ENCODE results near the gene IQGAP2.

IQGAP2 gene

GRCh38 chr5:76487821-76488220, 84.7 kb downstream of the IQGAP2 start:
- H3K9me3 ChIP-seq (ENCODE audit: low read depth, low read length) = no peaks in the 10 kb centered on the region
- H3K36me3 ChIP-seq (ENCODE audit: insufficient read depth, low read length) = no peaks in the 10 kb centered on the region
- no peak for TF ChIP-seq POLR2AphosphoS5 (IDR thresholded peaks at IDR 0.05; ENCODE audit: borderline replicate concordance, low read depth, low read length)
- no peak for TF ChIP-seq FOXP2 (optimal IDR thresholded peaks at IDR 0.05; ENCODE audit: control extremely low read depth, extremely low read length, insufficient read depth)
- TF ChIP-seq EZH2 (IDR thresholded peaks at IDR 0.05) = no peak
- H3K27ac ChIP-seq = no peak overlapping the region
- no peak overlapping the region for H3K9ac ChIP-seq (ENCODE audit: insufficient read length)
- no peak overlapping the region for H3K4me3 ChIP-seq
- DNase-seq (ENCODE audit: low read depth, low spot score) = no peak

GRCh38 chr5:76488969-76489368, 85.9 kb downstream of the IQGAP2 start:
- no peak for DNase-seq (ENCODE audit: low read depth, low spot score)
- H3K9me3 ChIP-seq (ENCODE audit: low read depth, low read length) = no peaks in the 10 kb centered on the region
- TF ChIP-seq FOXP2 (optimal IDR thresholded peaks at IDR 0.05; ENCODE audit: control extremely low read depth, extremely low read length, insufficient read depth) (no peak), EZH2 (IDR thresholded peaks at IDR 0.05) (no peak), POLR2AphosphoS5 (IDR thresholded peaks at IDR 0.05; ENCODE audit: borderline replicate concordance, low read depth, low read length) (no peak)
- H3K27ac ChIP-seq = no peak overlapping the region
- H3K4me3 ChIP-seq = no peak overlapping the region
- no peaks in the 10 kb centered on the region for H3K36me3 ChIP-seq (ENCODE audit: insufficient read depth, low read length)
- no peak overlapping the region for H3K9ac ChIP-seq (ENCODE audit: insufficient read length)

- no peak for DNase-seq (ENCODE audit: low read depth, low spot score)
- no peaks in the 10 kb centered on the region for H3K36me3 ChIP-seq (ENCODE audit: insufficient read depth, low read length)
- TF ChIP-seq POLR2AphosphoS5 (IDR thresholded peaks at IDR 0.05; ENCODE audit: borderline replicate concordance, low read depth, low read length) = no peak
- H3K9ac ChIP-seq (ENCODE audit: insufficient read length) = no peak overlapping the region
- H3K27ac ChIP-seq = peak overlapping the region; percentile 17; the same call in 1 of the 2 replicates
- no peak overlapping the region for H3K4me3 ChIP-seq
- no peaks in the 10 kb centered on the region for H3K9me3 ChIP-seq (ENCODE audit: low read depth, low read length)
Measured at GRCh38 chr5:76489877-76490688, 87.0 kb downstream of the IQGAP2 start.

GRCh38 chr5:76490960-76491359, 87.9 kb downstream of the IQGAP2 start:
- Histone ChIP-seq H3K9ac (ENCODE audit: insufficient read length) (no peak overlapping the region), H3K9me3 (ENCODE audit: low read depth, low read length) (no peaks in the 10 kb centered on the region), H3K4me3 (no peak overlapping the region), H3K36me3 (ENCODE audit: insufficient read depth, low read length) (no peaks in the 10 kb centered on the region), H3K27ac (no peak overlapping the region)
- TF ChIP-seq FOXP2 (optimal IDR thresholded peaks at IDR 0.05; ENCODE audit: control extremely low read depth, extremely low read length, insufficient read depth) (no peak), POLR2AphosphoS5 (IDR thresholded peaks at IDR 0.05; ENCODE audit: borderline replicate concordance, low read depth, low read length) (no peak), EZH2 (IDR thresholded peaks at IDR 0.05) (no peak)
- no peak for DNase-seq (ENCODE audit: low read depth, low spot score)

GRCh38 chr5:76492819-76493189, 89.7 kb downstream of the IQGAP2 start:
- Histone ChIP-seq H3K9ac (ENCODE audit: insufficient read length) (no peak overlapping the region), H3K27ac (no peak overlapping the region), H3K9me3 (ENCODE audit: low read depth, low read length) (no peaks in the 10 kb centered on the region), H3K4me3 (no peak overlapping the region), H3K36me3 (ENCODE audit: insufficient read depth, low read length) (no peaks in the 10 kb centered on the region)
- DNase-seq (ENCODE audit: low read depth, low spot score) = no peak
- no peak for TF ChIP-seq FOXP2 (optimal IDR thresholded peaks at IDR 0.05; ENCODE audit: control extremely low read depth, extremely low read length, insufficient read depth)
- TF ChIP-seq EZH2 (IDR thresholded peaks at IDR 0.05) = no peak
- TF ChIP-seq POLR2AphosphoS5 (IDR thresholded peaks at IDR 0.05; ENCODE audit: borderline replicate concordance, low read depth, low read length) = no peak

DNA sequence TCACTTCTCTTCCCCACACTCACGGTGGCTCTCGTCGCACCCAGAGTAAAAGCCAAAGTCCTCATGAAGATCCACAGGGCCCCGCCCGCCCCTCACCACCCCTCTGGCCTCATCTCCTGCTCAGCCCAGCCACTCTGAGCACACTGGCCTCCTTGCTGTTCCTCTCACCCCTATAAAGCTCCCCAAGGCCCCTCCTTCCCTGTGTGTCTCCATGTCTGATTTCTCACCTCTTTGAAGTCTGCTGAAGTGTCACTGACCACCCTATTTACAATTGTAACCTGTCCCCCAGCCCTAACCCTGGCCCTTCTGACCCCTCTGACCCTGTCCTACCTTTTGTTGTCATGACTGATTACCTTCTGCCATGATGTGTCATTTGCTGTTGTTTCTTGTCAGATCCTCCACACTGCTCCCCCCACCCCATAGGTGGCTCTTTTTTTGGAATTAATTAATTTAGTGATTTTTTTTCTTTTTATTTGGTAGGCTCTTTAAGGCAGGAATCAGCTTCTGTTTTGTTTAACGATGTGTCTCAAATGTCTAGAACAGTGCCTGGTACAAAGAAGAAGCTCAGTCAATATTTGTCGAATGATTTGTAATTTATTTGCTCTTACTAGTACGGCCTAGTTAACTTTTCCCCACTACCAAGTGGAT, 90.2 kb downstream of the IQGAP2 start:
- H3K27ac ChIP-seq = no peak overlapping the region
- DNase-seq (ENCODE audit: low read depth, low spot score) = no peak

DNA sequence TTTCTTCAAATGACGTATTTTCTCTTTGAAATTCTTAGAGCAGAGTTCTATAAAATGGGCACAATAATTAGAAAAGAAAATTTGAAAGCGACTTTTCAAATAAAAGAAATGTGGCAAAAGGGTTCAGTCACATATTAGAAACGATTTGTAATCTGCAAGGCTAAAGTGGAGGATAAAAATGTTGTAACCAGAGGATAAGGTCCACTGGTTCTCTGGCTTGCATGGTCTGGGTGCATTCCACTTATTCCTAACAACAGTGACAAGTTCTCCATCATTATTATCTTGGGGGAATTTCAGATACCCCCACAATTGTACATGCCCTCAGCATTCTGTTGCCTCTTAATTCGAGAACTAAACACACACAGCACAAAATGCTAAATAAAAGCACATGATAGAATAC, 91.1 kb downstream of the IQGAP2 start:
- TF ChIP-seq POLR2AphosphoS5 (IDR thresholded peaks at IDR 0.05; ENCODE audit: borderline replicate concordance, low read depth, low read length) (no peak), FOXP2 (optimal IDR thresholded peaks at IDR 0.05; ENCODE audit: control extremely low read depth, extremely low read length, insufficient read depth) (no peak), EZH2 (IDR thresholded peaks at IDR 0.05) (no peak)
- no peak for DNase-seq (ENCODE audit: low read depth, low spot score)
- Histone ChIP-seq H3K4me3 (no peak overlapping the region), H3K27ac (no peak overlapping the region), H3K9me3 (ENCODE audit: low read depth, low read length) (no peaks in the 10 kb centered on the region), H3K36me3 (ENCODE audit: insufficient read depth, low read length) (no peaks in the 10 kb centered on the region), H3K9ac (ENCODE audit: insufficient read length) (no peak overlapping the region)

More for the DNA sequence above, 90.2 kb downstream of the IQGAP2 start:
- TF ChIP-seq FOXP2 (optimal IDR thresholded peaks at IDR 0.05; ENCODE audit: control extremely low read depth, extremely low read length, insufficient read depth) (no peak), EZH2 (IDR thresholded peaks at IDR 0.05) (no peak), POLR2AphosphoS5 (IDR thresholded peaks at IDR 0.05; ENCODE audit: borderline replicate concordance, low read depth, low read length) (no peak)
- no peaks in the 10 kb centered on the region for H3K9me3 ChIP-seq (ENCODE audit: low read depth, low read length)
- no peak overlapping the region for H3K4me3 ChIP-seq
- H3K36me3 ChIP-seq (ENCODE audit: insufficient read depth, low read length) = no peaks in the 10 kb centered on the region
- H3K9ac ChIP-seq (ENCODE audit: insufficient read length) = no peak overlapping the region

- Histone ChIP-seq H3K4me3 (no peak overlapping the region), H3K9me3 (ENCODE audit: low read depth, low read length) (no peaks in the 10 kb centered on the region), H3K9ac (ENCODE audit: insufficient read length) (no peak overlapping the region), H3K27ac (no peak overlapping the region), H3K36me3 (ENCODE audit: insufficient read depth, low read length) (no peaks in the 10 kb centered on the region)
- no peak for TF ChIP-seq POLR2AphosphoS5 (IDR thresholded peaks at IDR 0.05; ENCODE audit: borderline replicate concordance, low read depth, low read length)
- no peak for TF ChIP-seq EZH2 (IDR thresholded peaks at IDR 0.05)
- TF ChIP-seq FOXP2 (optimal IDR thresholded peaks at IDR 0.05; ENCODE audit: control extremely low read depth, extremely low read length, insufficient read depth) = no peak
- no peak for DNase-seq (ENCODE audit: low read depth, low spot score)
Measured at GRCh38 chr5:76495870-76496269, 92.8 kb downstream of the IQGAP2 start.
